CD1c-positive myeloid dendritic cell (primary cell): Measurements from ENCODE around the gene CYTH1.

ENCODE experiments used
- DNase-seq: peaks from one replicate; pipeline ENCODE4 v3.0.0-alpha.2; 2016; ENCODE audit errors: extremely low spot score

The CYTH1 gene

GRCh38 chr17:78787444-78787843, 5.4 kb upstream of the CYTH1 start:
- DNase-seq = no peak

GRCh38 chr17:78785663-78786057, 3.6 kb upstream of the CYTH1 start:
- DNase-seq = no peak

GRCh38 chr17:78785011-78785662, 3.1 kb upstream of the CYTH1 start:
- no peak for DNase-seq

DNA sequence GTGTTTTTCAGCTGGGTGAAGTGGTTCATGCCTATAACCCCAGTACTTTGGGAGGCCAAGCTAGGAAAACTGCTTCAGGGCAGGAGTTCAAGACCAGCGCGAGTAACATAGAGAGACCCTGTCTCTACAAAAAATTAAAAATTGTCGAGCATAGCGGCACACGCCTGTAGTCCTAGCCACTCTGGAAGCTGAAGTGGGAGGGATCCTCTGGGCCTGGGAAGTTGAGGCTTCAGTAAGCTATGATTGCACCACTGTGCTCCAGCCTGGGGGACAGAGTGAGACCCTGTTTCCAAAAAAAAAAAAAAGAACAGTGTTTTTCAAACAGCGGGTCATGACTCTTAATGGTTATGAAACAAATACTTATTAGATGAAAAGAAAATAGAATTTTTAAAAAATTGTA, 2.3 kb upstream of the CYTH1 start:
- no peak for DNase-seq

DNA sequence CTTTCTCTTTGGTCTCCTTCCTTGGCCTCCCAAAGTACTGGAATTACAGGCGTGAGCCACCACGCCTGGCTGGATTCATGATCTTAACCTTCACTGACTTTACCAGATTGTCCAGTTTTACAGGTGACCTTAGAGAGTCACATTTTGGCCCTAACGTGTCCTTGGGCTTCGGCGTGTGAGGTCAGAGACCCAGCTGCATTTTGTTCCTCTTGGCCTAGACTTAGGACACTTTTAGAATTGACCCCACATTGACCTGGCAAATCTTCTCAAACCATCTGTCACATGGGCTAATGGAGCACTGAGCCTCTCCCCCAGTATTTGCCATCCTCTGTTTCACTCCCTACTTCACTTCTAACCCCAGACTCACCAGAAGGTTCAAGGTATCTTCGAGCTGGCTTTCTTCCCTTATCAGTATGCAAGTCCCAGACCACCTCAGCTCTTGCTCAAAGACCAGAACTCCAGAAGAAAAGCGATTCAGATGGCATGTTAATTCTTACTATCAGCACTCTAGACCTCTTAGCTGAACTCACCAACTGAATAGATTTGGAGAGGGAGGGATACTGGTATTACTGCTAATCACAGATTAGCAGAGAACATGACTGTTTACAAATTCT, 1.7 kb upstream of the CYTH1 start:
- DNase-seq = no peak

DNA sequence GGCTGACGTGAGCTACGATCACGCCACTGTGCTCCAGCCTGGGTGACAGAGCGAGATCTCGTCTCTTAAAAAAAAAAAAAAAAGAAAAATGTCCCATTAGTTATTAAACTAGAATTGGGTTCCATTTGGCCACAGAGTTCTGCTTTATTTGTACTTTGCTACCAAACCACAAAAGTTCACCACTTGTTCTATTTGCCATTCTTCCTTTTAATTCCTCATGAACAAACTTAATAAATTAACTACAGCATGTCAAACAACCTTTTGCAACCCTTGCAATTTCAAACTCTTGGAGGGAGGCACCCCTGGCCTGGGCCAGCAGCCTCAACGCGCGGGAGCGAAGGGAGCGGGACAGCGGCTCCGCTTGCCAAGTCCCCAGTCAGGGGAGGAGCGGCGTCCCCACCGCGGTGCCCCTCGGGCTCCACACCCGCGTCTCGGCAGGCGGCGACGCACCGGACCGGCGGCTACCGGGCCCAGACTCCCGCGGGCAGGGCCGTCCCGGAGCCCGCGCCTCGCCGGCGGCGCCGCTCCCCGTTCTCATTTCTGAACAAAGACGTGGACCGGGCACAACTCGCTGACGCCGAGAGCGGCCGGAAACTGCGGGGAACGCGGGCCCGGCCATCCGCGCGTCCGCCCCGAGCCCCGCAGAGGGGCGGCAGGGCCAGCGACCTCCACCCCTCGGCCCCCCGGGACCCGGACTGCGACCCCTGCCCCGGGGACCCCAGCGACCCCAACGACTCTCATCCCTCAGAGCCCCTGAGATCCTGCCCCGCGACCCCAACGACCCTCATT, 775 bp downstream of the CYTH1 start:
- peak; percentile 58 for DNase-seq

GRCh38 chr17:78780335-78780734, 1.7 kb downstream of the CYTH1 start:
- peak; percentile 20 for DNase-seq

DNA sequence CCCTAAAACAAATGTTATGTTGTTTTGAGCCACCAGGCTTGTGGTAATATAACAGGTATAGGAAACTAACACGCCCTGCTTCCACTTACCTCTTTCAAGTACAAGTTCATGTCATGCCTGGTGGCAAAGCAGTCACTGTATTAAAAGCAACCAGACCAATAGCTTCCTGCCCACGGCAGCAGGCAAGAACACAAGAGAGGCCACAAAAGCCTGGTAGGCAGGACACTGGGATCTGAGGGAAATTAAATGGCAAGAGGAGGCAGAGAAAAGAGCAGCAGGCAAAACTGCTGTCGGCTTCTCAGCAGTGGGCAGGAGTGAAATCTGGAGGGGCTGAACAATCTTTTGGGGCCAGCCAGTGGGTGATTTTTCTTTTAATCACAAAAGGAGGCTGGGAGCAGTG, 2.2 kb downstream of the CYTH1 start:
- DNase-seq = peak; percentile 50

DNA sequence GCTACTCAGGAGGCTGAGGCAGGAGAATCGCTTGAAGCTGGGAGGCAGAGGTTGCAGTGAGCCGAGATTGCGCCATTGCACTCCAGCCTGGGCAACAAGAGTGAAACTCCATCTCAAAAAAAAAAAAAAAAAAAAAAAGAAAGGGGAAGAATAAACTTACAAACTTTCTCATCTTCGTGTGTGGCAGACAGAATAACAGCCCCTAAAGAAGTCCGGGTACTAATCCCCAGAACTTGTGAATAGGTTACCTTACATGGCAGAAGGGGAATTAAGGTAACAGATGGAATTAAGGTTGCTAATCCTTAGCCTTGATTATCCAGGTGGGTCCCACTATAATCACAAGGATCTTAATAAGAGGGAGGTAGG, 2.8 kb downstream of the CYTH1 start:
- DNase-seq = peak; percentile 54

GRCh38 chr17:78777881-78778280, 4.2 kb downstream of the CYTH1 start:
- DNase-seq = no peak

GRCh38 chr17:78774956-78775571, 7.0 kb downstream of the CYTH1 start:
- peak; percentile 59 for DNase-seq

DNA sequence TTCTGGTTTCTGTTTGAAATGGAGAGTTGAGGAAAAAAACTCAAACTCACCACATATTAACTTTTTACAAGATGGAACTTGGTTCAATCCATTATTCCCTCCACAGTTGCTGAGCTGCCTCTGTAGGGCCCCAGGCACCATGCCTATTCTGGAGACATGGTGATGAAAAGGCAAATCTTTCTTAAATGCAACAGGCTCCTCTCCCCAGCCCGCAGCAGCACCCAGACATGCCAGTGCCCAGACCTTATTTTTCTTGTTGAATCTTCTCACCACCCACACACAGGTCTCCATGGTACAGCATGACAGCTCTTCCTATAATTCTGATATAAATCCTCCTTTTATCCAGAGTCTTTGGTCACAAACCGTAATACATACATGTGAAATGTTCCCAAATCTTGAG, 7.6 kb downstream of the CYTH1 start:
- peak; percentile 50 for DNase-seq

- peak; percentile 89 for DNase-seq
Measured at GRCh38 chr17:78771758-78772382, 10.2 kb downstream of the CYTH1 start.

GRCh38 chr17:78769196-78769773, 12.8 kb downstream of the CYTH1 start:
- no peak for DNase-seq

GRCh38 chr17:78767806-78768205, 14.3 kb downstream of the CYTH1 start:
- DNase-seq = no peak

DNA sequence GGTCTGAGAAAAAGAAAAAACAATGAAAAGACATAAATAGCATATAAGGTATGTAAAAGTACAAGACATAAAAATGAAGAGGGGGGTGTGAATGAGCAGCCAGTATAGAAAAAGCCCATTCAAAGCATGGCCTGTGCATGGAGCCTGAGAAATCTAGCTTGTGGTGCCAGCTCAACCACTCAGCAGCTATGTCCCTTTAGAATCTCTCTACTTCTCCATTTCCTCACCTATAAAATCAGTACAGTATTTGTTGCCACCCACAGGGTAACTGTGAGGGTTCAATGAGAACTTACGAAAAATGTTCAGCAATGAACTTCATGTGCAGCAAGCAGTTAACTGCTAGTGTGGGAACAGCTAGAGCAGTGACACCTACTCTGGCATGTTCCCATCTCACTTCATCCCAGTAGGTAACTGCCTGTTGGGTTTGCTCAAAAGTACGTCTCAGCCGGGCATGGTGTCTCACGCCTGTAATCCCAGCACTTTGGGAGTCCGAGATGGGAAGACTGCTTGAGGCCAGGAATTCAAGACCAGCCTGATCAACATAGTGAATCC, 15.3 kb downstream of the CYTH1 start:
- DNase-seq = peak; percentile 41

GRCh38 chr17:78766225-78766624, 15.8 kb downstream of the CYTH1 start:
- no peak for DNase-seq

- DNase-seq = no peak
Measured at GRCh38 chr17:78765821-78766220, 16.3 kb downstream of the CYTH1 start.

DNA sequence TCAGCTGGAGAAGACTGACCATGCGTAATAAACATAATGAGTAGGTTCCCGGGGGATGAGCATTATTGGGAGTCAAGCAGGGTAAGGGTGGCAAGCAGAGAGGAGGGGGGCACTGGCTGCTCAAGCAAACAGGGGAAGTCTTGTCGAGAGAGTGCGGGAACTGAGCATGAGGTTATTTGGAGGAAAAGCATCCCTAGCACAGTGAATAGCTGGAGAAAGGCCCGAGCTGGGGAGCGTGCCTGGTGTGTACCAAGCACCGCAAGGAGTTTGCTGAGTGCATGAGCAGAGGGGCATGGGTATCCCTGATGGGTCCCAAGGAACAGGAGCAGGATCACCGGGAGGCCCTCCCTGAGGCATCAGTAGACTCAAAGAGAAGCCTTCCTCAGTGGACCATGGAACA, 17.2 kb downstream of the CYTH1 start:
- no peak for DNase-seq

- DNase-seq = no peak
Measured at GRCh38 chr17:78763561-78763960, 18.5 kb downstream of the CYTH1 start.

DNA sequence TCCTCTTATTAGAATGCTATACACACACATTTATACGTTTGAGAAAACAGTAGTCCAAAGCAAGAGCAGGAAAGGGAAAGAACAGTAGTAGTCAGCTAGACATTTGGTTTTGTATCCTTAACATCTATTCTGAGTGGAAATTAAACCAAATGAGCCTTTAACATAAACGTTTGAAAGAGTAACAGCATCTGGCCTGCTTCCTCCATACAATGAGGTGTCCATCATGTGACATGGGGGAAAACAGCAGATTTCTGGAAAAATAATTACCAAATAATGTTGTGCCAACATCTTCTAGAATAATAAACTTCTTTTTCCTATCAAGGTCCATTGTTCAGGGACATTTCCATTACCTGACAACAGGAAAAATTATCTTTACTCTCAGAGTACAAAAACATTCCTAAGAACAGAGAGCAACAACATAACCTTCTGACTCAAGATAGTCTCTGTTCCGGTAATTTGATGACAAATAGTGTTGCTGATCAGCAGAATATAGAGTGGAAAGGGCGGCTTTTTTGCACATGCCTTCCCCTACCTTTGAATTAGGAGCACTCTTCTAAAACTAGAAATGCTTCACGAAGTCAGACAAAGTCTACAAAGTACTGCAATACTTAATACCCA, 20.2 kb downstream of the CYTH1 start:
- peak; percentile 61 for DNase-seq
